H9 (cell line): ENCODE data around the gene ENOX2. TPM values are rescaled to one million over a fixed set of nuclear protein-coding genes. Genes with fewer than 3 reads are reported as not detected.

Experiments used
- DNase-seq: peaks from one replicate; pipeline ENCODE4 v3.0.0-alpha.2; 2017
- H2AFZ ChIP-seq: one replicate; pipeline ENCODE4 v1.6.1; 2013; ENCODE audit warnings: mild to moderate bottlenecking, low read length, control low read depth, moderate library complexity
- H2AK5ac ChIP-seq: 2 replicates; pipeline ENCODE4 v1.6.1; 2013; ENCODE audit warnings: low read length, control low read depth, mixed read lengths; ENCODE audit not compliant: insufficient read length
- H2BK120ac ChIP-seq: one replicate; pipeline ENCODE4 v1.6.1; 2013; ENCODE audit warnings: low read depth, mild to moderate bottlenecking, low read length, control low read depth, inconsistent platforms; ENCODE audit not compliant: poor library complexity, severe bottlenecking
- H2BK12ac ChIP-seq: 2 replicates; pipeline ENCODE4 v1.6.1; 2013; ENCODE audit warnings: low read length, control low read depth, mixed read lengths, low read depth; ENCODE audit not compliant: insufficient read length
- H2BK15ac ChIP-seq: 2 replicates; pipeline ENCODE4 v1.6.1; 2013; ENCODE audit warnings: low read depth, low read length, control low read depth
- H2BK20ac ChIP-seq: one replicate; pipeline ENCODE4 v1.6.1; 2013; ENCODE audit warnings: low read depth, mild to moderate bottlenecking, low read length, control low read depth, inconsistent platforms; ENCODE audit not compliant: poor library complexity, severe bottlenecking
- H2BK5ac ChIP-seq: 2 replicates; pipeline ENCODE4 v1.6.1; 2013; ENCODE audit warnings: low read length, control low read depth, mixed read lengths; ENCODE audit not compliant: insufficient read length
- H3K14ac ChIP-seq: 2 replicates; pipeline ENCODE4 v1.6.1; 2013; ENCODE audit warnings: low read length, control low read depth; ENCODE audit not compliant: insufficient read depth
- H3K18ac ChIP-seq: 2 replicates; pipeline ENCODE4 v1.6.1; 2013; ENCODE audit warnings: low read depth, mild to moderate bottlenecking, mixed read lengths, low read length, control low read depth; ENCODE audit not compliant: insufficient read length
- H3K23ac ChIP-seq: 2 replicates; pipeline ENCODE4 v1.6.1; 2013; ENCODE audit warnings: low read length, control low read depth, mixed read lengths, low read depth; ENCODE audit not compliant: insufficient read length
- H3K23me2 ChIP-seq: 2 replicates; pipeline ENCODE4 v1.6.1; 2013; ENCODE audit warnings: low read depth, mild to moderate bottlenecking, mixed read lengths, low read length, control low read depth; ENCODE audit not compliant: insufficient read length, poor library complexity, severe bottlenecking
- H3K27ac ChIP-seq: 2 replicates; pipeline ENCODE4 v1.5.1; 2013; ENCODE audit warnings: low read length, control low read depth, mixed read lengths, low read depth; ENCODE audit not compliant: insufficient read length
- H3K27me3 ChIP-seq: 2 replicates; pipeline ENCODE4 v1.6.1; 2013; ENCODE audit warnings: low read length, control low read depth, inconsistent platforms; ENCODE audit not compliant: insufficient read depth
- H3K4ac ChIP-seq: 2 replicates; pipeline ENCODE4 v1.6.1; 2013; ENCODE audit warnings: low read depth, mild to moderate bottlenecking, control low read depth, inconsistent platforms, low read length, moderate library complexity
- H3K4me1 ChIP-seq: 2 replicates; pipeline ENCODE4 v1.6.1; 2013; ENCODE audit warnings: low read length, control low read depth, inconsistent platforms; ENCODE audit not compliant: insufficient read depth
- H3K4me2 ChIP-seq: 2 replicates; pipeline ENCODE4 v1.6.1; 2013; ENCODE audit warnings: low read length, control low read depth, mixed read lengths; ENCODE audit not compliant: insufficient read length, insufficient read depth
- H3K56ac ChIP-seq: 2 replicates; pipeline ENCODE4 v1.6.1; 2013; ENCODE audit warnings: low read depth, mild to moderate bottlenecking, mixed read lengths, low read length, control low read depth; ENCODE audit not compliant: insufficient read length
- H3K79me1 ChIP-seq: 2 replicates; pipeline ENCODE4 v1.6.1; 2013; ENCODE audit warnings: low read depth, mild to moderate bottlenecking, moderate library complexity, low read length, control low read depth, inconsistent platforms; ENCODE audit not compliant: insufficient read depth, poor library complexity, severe bottlenecking
- H3K79me2 ChIP-seq: 2 replicates; pipeline ENCODE4 v1.6.1; 2013; ENCODE audit warnings: low read length, control low read depth, inconsistent platforms; ENCODE audit not compliant: insufficient read depth
- H3K9ac ChIP-seq: 2 replicates; pipeline ENCODE4 v1.6.1; 2013; ENCODE audit warnings: low read length, control low read depth, mixed read lengths; ENCODE audit not compliant: insufficient read length; ENCODE audit errors: extremely low read depth
- H3K9me3 ChIP-seq: one replicate; pipeline ENCODE4 v1.6.1; 2013; ENCODE audit warnings: low read depth, low read length, inconsistent platforms; ENCODE audit not compliant: control insufficient read depth
- H3T11ph ChIP-seq: one replicate; pipeline ENCODE4 v1.6.1; 2013; ENCODE audit warnings: mild to moderate bottlenecking, low read length, control low read depth, inconsistent platforms
- H4K20me1 ChIP-seq: one replicate; pipeline ENCODE4 v1.6.1; 2013; ENCODE audit not compliant: control insufficient read depth, insufficient read length, insufficient read depth
- H4K5ac ChIP-seq: 2 replicates; pipeline ENCODE4 v1.6.1; 2013; ENCODE audit warnings: low read depth, mild to moderate bottlenecking, mixed read lengths, low read length, control low read depth; ENCODE audit not compliant: insufficient read length
- H4K8ac ChIP-seq: replicated peaks from 2 replicates; pipeline ENCODE4 v1.6.1; 2013; ENCODE audit warnings: low read length, control low read depth, mixed read lengths, low read depth; ENCODE audit not compliant: insufficient read length
- H4K91ac ChIP-seq: 2 replicates; pipeline ENCODE4 v1.6.1; 2013; ENCODE audit warnings: low read depth, mild to moderate bottlenecking, moderate library complexity, mixed read lengths, low read length, control low read depth; ENCODE audit not compliant: insufficient read length
- H3K27ac Mint-ChIP-seq, 3 experiments: 2 replicates in 2 of 3; 3 replicates in 1 of 3; pipeline ENCODE4 v1.8.0; 2020 to 2021; ENCODE audit warnings: mixed read lengths in 3 of 3, mild to moderate bottlenecking in 1 of 3, moderate library complexity in 1 of 3
- H3K27me3 Mint-ChIP-seq: 2 replicates; pipeline ENCODE4 v1.8.0; 2021; ENCODE audit warnings: low read depth, mild to moderate bottlenecking, moderate library complexity, mixed read lengths
- H3K36me3 Mint-ChIP-seq, 3 experiments: 2 replicates in 2 of 3; 3 replicates in 1 of 3; pipeline ENCODE4 v1.8.0; 2020 to 2021; ENCODE audit warnings: low read depth in 3 of 3, mixed read lengths in 3 of 3; ENCODE audit not compliant: insufficient read depth in 1 of 3
- H3K4me1 Mint-ChIP-seq, 2 experiments: 2 replicates each; pipeline ENCODE4 v1.8.0; 2020; ENCODE audit warnings: mixed read lengths in 2 of 2
- H3K4me3 Mint-ChIP-seq, 2 experiments: 2 replicates in 1 of 2; 3 replicates in 1 of 2; pipeline ENCODE4 v1.8.0; 2020 to 2021; ENCODE audit warnings: mild to moderate bottlenecking in 2 of 2, mixed read lengths in 2 of 2, moderate library complexity in 1 of 2
- H3K9me3 Mint-ChIP-seq, 2 experiments: 2 replicates in 1 of 2; 3 replicates in 1 of 2; pipeline ENCODE4 v1.8.0; 2020; ENCODE audit warnings: mild to moderate bottlenecking in 2 of 2, mixed read lengths in 2 of 2, moderate library complexity in 1 of 2
- CTCF ChIP-seq: fragments of 200-600 bp; sonication (generic); conservative IDR thresholded peaks from 3 replicates; pipeline ENCODE4 v1.8.0; 2021; ENCODE audit warnings: antibody characterized with exemption, mild to moderate bottlenecking
- WGBS: extraction: QIAGEN DNeasy Blood & Tissue Kit; methylation state at CpG from one replicate; pipeline ENCODE4 v1.1.7; 2013; ENCODE audit warnings: missing lambda C conversion rate, low lambda C conversion rate, mixed read lengths; ENCODE audit not compliant: insufficient read length; ENCODE audit errors: extremely low coverage; 5-methylcytosine and 5-hydroxymethylcytosine counted together
- total RNA-seq: library from RNA; stranded (reverse); gene quantifications from 2 replicates; pipeline ENCODE4 v1.2.1, GENCODE V29; 2021

ENOX2 gene
- total RNA-seq, 1 experiment from 2014 or later, result 17.7 TPM

- H3K27ac ChIP-seq, result no peak overlapping the region
- no peaks in the 10 kb centered on the region for H3K9me3 Mint-ChIP-seq
- no peak overlapping the region for H2BK15ac ChIP-seq
- H3K4me1 ChIP-seq, result no peaks in the 10 kb centered on the region; the same call in 1 of the 2 replicates
- no peak for DNase-seq
- no peaks in the 10 kb centered on the region for H3K9me3 ChIP-seq
- no peak overlapping the region for H3K56ac ChIP-seq
- TF ChIP-seq CTCF, result no peak
- no peak overlapping the region for H2BK5ac ChIP-seq
- no peaks in the 10 kb centered on the region for H3K79me2 ChIP-seq
- no peak overlapping the region for H2AK5ac ChIP-seq
- H2AFZ ChIP-seq, result no peak overlapping the region
- no peak overlapping the region for H3K9ac ChIP-seq
- no peaks in the 10 kb centered on the region for H4K20me1 ChIP-seq
- H3K4me3 Mint-ChIP-seq, result no peak overlapping the region
- H4K91ac ChIP-seq, result no peak overlapping the region
- H2BK120ac ChIP-seq, result no peak overlapping the region
- no peak overlapping the region for H3K14ac ChIP-seq
- no peaks in the 10 kb centered on the region for H3K36me3 Mint-ChIP-seq
- H2BK20ac ChIP-seq, result no peak overlapping the region
- H3T11ph ChIP-seq, result no peak overlapping the region
- no peak overlapping the region for H3K23ac ChIP-seq
- no peak overlapping the region for H2BK12ac ChIP-seq
- no peaks in the 10 kb centered on the region for H3K27me3 Mint-ChIP-seq
- no peak overlapping the region for H3K4me2 ChIP-seq
- H4K8ac ChIP-seq, result no peak overlapping the region
- no peak overlapping the region for H3K18ac ChIP-seq
- no peaks in the 10 kb centered on the region for H3K79me1 ChIP-seq
- H3K4me1 Mint-ChIP-seq, result peaks cover 13 to 14% of the 10 kb centered on the region in 2 experiments
- H3K27me3 ChIP-seq, result no peaks in the 10 kb centered on the region
- H4K5ac ChIP-seq, result no peak overlapping the region
- H3K4ac ChIP-seq, result no peak overlapping the region
- no peak overlapping the region for H3K27ac Mint-ChIP-seq
- H3K23me2 ChIP-seq, result no peaks in the 10 kb centered on the region
- no CpG with 5 or more reads among the region's 1 CpG for WGBS
Measured at GRCh38 chrX:130696542-130696941, 206.5 kb downstream of the ENOX2 start.
